ENCODE data around the gene LINGO3. TPM values are rescaled to one million over a fixed set of nuclear protein-coding genes. Genes with fewer than 3 reads are reported as not detected.

Gene LINGO3
- total RNA-seq, 2 experiments from 2014 or later, result not detected

GRCh38 chr19:2329501-2329916 lies 21.6 kb upstream of the LINGO3 start:
- CTCF ChIA-PET, result interaction anchor here (0.7 kb wide), 1 partner anchor 38 kb away, joined by 3 read pairs; no protein-coding TSS in a partner anchor
- no peak for DNase-seq
- H3K27ac Mint-ChIP-seq, result peak overlapping the region; percentile 69
- H3K36me3 Mint-ChIP-seq (ENCODE audit: low read depth), result peaks cover 23% of the 10 kb centered on the region
- peaks cover 76% of the 10 kb centered on the region for H3K4me1 Mint-ChIP-seq (ENCODE audit: low read depth)
- intact Hi-C loops (cut with micrococcal nuclease), result loop anchor here (5.0 kb wide), 3 partner anchors 42 to 177 kb away; partner anchors contain the start of gene AP3D1
- H3K9me3 Mint-ChIP-seq, result no peaks in the 10 kb centered on the region
- peak overlapping the region; percentile 87 for H3K4me3 Mint-ChIP-seq
- no peaks in the 10 kb centered on the region for H3K27me3 Mint-ChIP-seq (ENCODE audit: low read depth)

DNA sequence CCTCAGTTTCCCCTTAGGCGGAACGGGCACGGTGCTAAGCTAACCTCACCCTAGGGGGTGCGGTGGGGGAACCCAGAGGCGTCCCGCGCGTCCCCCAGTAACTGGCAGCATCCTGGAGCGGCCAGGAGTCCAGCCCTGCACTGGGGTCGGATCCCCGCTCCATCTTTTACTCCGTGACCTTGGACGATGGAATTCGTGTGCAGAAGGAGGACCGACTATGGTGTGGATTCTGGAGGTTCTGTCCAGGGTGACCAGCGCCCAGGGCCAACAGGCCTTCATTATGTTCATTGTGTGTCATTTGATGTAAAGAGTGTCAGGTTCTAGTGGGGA lies 21.2 kb upstream of the LINGO3 start:
- intact Hi-C loops (cut with micrococcal nuclease), result loop anchor here (5.0 kb wide), 3 partner anchors 42 to 177 kb away; partner anchors contain the start of gene AP3D1
- Mint-ChIP-seq H3K4me1 (ENCODE audit: low read depth) (peaks cover 76% of the 10 kb centered on the region), H3K9me3 (no peaks in the 10 kb centered on the region), H3K27me3 (ENCODE audit: low read depth) (no peaks in the 10 kb centered on the region), H3K27ac (peak overlapping the region; percentile 69), H3K36me3 (ENCODE audit: low read depth) (peaks cover 25% of the 10 kb centered on the region), H3K4me3 (peak overlapping the region; percentile 87)
- CTCF ChIA-PET, result no interaction called here
- DNase-seq, result no peak

- intact Hi-C loops (cut with micrococcal nuclease), result loop anchor here (1.0 to 5.0 kb wide), 5 partner anchors 41 to 176 kb away; partner anchors contain the start of genes AP3D1, PLEKHJ1 and SF3A2
- H3K36me3 Mint-ChIP-seq (ENCODE audit: low read depth), result peaks cover 27% of the 10 kb centered on the region
- peak within 1 kb of the TSS; percentile 96 for H3K4me3 Mint-ChIP-seq
- no peaks in the 10 kb centered on the region for H3K9me3 Mint-ChIP-seq
- H3K4me1 Mint-ChIP-seq (ENCODE audit: low read depth), result peaks cover 72% of the 10 kb centered on the region
- peak; percentile 92 for DNase-seq
- H3K27me3 Mint-ChIP-seq (ENCODE audit: low read depth), result no peaks in the 10 kb centered on the region
- peak within 1 kb of the TSS; percentile 94 for H3K27ac Mint-ChIP-seq
- CTCF ChIA-PET, result no interaction called here
These were observed 20.6 kb upstream of the LINGO3 start, which contains the start of the genes LSM7 and SPPL2B for GRCh38 chr19:2328401-2329148. Gene LSM7, minus strand, starts transcription at chr19:2328586. Its CDS starts 20 bp downstream, at chr19:2328566. Gene SPPL2B, plus strand, starts transcription at chr19:2328684. Its CDS starts 26 bp downstream, at chr19:2328710.

GRCh38 chr19:2327773-2328400 lies 19.9 kb upstream of the LINGO3 start:
- H3K4me1 Mint-ChIP-seq (ENCODE audit: low read depth), result peaks cover 69% of the 10 kb centered on the region
- H3K36me3 Mint-ChIP-seq (ENCODE audit: low read depth), result peaks cover 28% of the 10 kb centered on the region
- H3K9me3 Mint-ChIP-seq, result no peaks in the 10 kb centered on the region
- H3K27ac Mint-ChIP-seq, result peak overlapping the region; percentile 94
- CTCF ChIA-PET, result no interaction called here
- intact Hi-C loops (cut with micrococcal nuclease), result loop anchor here (1.0 to 5.0 kb wide), 6 partner anchors 41 to 286 kb away; partner anchors contain the start of genes AP3D1, PLEKHJ1 and SF3A2
- no peaks in the 10 kb centered on the region for H3K27me3 Mint-ChIP-seq (ENCODE audit: low read depth)
- peak; percentile 82 for DNase-seq
- peak overlapping the region; percentile 96 for H3K4me3 Mint-ChIP-seq

DNA sequence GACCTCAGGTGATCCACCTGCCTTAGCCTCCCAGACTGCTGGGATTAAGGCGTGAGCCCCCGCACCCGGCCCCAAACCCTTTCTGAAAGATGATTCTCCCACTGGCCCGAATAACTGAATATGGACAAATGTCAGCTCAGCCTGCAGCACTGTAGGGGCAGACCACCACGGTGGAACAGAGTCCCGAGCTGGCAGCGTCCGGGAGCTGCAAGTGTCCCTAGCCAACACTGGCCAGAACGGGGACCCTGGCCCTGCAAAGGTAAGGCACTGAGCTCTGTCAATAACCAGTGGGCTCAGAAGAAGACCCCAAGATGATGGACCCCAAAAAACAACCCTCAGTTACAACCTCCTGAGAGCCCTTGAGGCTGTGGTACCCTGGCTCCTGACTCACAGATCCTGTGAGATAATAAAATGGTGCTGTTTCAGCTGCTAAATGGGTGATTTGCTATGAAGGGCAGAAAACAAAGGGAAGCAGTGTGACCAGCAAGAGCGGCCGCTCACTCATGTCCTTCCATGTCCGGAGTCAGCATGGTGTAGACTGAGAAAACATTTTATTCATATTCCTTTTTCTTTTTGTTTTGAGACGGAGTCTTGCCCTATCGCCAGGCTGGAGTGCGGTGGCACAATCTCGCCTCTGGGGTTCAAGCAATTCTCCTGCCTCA lies 18.9 kb upstream of the LINGO3 start:
- H3K9me3 Mint-ChIP-seq, result no peaks in the 10 kb centered on the region
- CTCF ChIA-PET, result no interaction called here

DNA sequence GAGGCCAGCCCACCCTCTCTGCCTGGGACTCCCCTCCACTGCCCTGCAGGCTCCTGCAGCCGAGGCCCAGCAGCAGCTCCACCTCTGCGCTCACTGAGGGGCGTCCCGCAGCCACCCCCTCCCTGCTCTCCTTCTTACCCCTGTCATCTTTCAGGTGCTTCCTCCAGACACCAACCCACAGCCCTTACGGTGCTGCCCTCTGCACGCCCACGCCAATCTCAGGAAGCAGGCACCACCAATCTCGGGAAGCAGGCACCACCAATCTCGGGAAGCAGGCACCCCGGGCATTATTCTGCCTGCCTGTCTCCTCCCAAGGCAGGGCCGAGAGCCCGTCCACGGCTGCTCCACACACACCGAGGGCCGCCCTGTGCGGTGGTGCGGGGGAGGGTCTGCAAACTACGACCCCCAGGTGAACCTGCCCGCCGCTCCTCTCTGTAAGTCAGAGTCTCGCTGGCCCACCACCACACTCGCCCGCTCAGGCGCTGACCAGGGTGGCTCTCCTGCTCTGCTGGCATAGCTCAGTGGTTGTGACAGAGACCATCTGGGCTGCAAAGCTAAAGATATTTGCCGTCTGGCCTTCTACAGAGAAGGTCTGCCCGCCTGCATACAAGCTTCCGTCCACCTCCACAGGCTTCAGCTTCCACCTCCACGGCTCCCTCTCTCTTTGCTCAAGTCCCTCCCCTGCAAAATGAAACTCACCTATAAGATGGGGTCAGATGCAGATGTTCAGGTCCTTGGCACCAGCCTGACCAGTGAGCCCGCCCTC lies 17.5 kb upstream of the LINGO3 start:
- Mint-ChIP-seq H3K27ac (no peak overlapping the region), H3K36me3 (ENCODE audit: low read depth) (peaks cover 30% of the 10 kb centered on the region), H3K4me1 (ENCODE audit: low read depth) (peaks cover 46% of the 10 kb centered on the region), H3K27me3 (ENCODE audit: low read depth) (no peaks in the 10 kb centered on the region), H3K9me3 (no peaks in the 10 kb centered on the region), H3K4me3 (no peak overlapping the region)
- intact Hi-C loops (cut with micrococcal nuclease), result loop anchor here (5.0 kb wide), 3 partner anchors 38 to 173 kb away; partner anchors contain the start of gene AP3D1
- CTCF ChIA-PET, result no interaction called here
- DNase-seq, result no peak

More for the DNA sequence above, 18.9 kb upstream of the LINGO3 start:
- Mint-ChIP-seq H3K36me3 (ENCODE audit: low read depth) (peaks cover 30% of the 10 kb centered on the region), H3K27me3 (ENCODE audit: low read depth) (no peaks in the 10 kb centered on the region), H3K4me1 (ENCODE audit: low read depth) (peaks cover 60% of the 10 kb centered on the region), H3K27ac (peak overlapping the region; percentile 94), H3K4me3 (peak overlapping the region; percentile 96)
- intact Hi-C loops (cut with micrococcal nuclease), result loop anchor here (1.0 to 5.0 kb wide), 4 partner anchors 40 to 285 kb away; partner anchors contain the start of gene AP3D1
- no peak for DNase-seq

DNA sequence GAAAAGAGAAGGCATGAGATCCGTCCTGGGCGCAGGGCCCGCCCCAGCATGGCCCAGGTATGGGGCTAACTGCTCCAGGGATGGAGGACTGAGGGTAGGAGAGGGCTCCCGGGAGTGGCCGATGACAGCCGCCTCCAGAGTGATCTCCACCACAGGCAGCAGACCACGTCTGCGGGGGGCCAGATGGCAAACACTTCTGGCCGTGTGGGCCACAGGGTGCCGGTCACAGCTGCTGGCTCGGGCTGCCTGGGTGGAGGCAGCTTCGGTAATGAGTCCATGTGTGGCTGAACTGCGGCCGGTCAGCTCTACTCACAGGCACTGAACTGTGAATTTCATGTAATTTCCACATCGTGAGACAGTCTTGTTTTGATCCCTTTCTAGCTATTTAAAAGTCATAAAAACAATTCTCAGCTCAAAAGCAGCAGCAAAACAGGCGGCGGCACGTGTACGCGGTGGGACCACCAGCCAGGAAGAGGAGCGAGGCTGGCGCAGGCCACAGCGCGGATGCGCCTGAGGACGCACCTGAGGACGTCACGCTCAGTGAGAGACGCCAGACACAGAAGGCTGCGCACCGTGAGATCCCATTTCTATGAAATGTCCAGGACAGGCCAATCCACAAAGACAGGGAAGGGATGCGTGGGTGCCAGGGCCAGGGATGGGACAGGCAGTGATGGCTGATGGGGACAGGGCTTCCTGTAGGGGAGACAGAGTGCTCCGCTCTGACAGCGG lies 16.4 kb upstream of the LINGO3 start:
- Mint-ChIP-seq H3K9me3 (no peaks in the 10 kb centered on the region), H3K4me3 (no peak overlapping the region), H3K27me3 (ENCODE audit: low read depth) (no peaks in the 10 kb centered on the region), H3K27ac (no peak overlapping the region), H3K36me3 (ENCODE audit: low read depth) (peaks cover 28% of the 10 kb centered on the region), H3K4me1 (ENCODE audit: low read depth) (peaks cover 37% of the 10 kb centered on the region)
- no peak for DNase-seq
- CTCF ChIA-PET, result interaction anchor here (0.7 kb wide), 1 partner anchor 22 kb away, joined by 4 read pairs; no protein-coding TSS in a partner anchor
- intact Hi-C loops (cut with micrococcal nuclease), result no loop called here

GRCh38 chr19:2323707-2324106 lies 15.8 kb upstream of the LINGO3 start:
- intact Hi-C loops (cut with micrococcal nuclease), result no loop called here
- no peak overlapping the region for H3K27ac Mint-ChIP-seq
- H3K36me3 Mint-ChIP-seq (ENCODE audit: low read depth), result peaks cover 26% of the 10 kb centered on the region
- no peaks in the 10 kb centered on the region for H3K27me3 Mint-ChIP-seq (ENCODE audit: low read depth)
- peaks cover 34% of the 10 kb centered on the region for H3K4me1 Mint-ChIP-seq (ENCODE audit: low read depth)
- CTCF ChIA-PET, result interaction anchor here (0.7 kb wide), 1 partner anchor 21 kb away, joined by 4 read pairs; no protein-coding TSS in a partner anchor
- no peak overlapping the region for H3K4me3 Mint-ChIP-seq
- DNase-seq, result no peak
- no peaks in the 10 kb centered on the region for H3K9me3 Mint-ChIP-seq

- peaks cover 23% of the 10 kb centered on the region for H3K4me1 Mint-ChIP-seq (ENCODE audit: low read depth)
- no peak overlapping the region for H3K4me3 Mint-ChIP-seq
- CTCF ChIA-PET, result interaction anchor here (0.5 to 0.6 kb wide), 2 partner anchors 20 to 150 kb away, joined by 3 read pairs; no protein-coding TSS in a partner anchor
- H3K27ac Mint-ChIP-seq, result no peak overlapping the region
- intact Hi-C loops (cut with micrococcal nuclease), result no loop called here
- DNase-seq, result no peak
- H3K27me3 Mint-ChIP-seq (ENCODE audit: low read depth), result no peaks in the 10 kb centered on the region
- no peaks in the 10 kb centered on the region for H3K9me3 Mint-ChIP-seq
- peaks cover 18% of the 10 kb centered on the region for H3K36me3 Mint-ChIP-seq (ENCODE audit: low read depth)
These were observed 13.8 kb upstream of the LINGO3 start for GRCh38 chr19:2321565-2322283.

DNA sequence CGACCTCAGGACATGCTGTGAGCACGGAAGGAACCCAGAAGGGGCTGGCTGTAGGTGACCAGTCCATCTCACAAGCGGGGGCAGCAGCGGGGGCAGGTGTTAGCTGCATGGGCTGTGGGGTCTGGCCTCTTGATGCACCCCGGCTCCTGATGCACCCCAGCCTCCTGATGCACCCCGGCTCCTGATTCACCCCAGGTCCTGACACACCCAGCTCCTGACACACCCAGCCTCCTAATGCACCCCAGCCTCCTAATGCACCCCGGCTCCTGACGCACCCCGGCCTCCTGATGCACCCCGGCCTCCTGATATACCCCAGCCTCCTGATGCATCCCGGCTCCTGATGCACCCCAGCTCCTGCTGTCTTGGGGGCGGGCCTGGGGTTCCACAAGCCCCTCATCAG lies 13.0 kb upstream of the LINGO3 start:
- Mint-ChIP-seq H3K4me1 (ENCODE audit: low read depth) (peaks cover 15% of the 10 kb centered on the region), H3K27me3 (ENCODE audit: low read depth) (no peaks in the 10 kb centered on the region), H3K4me3 (no peak overlapping the region), H3K27ac (no peak overlapping the region), H3K36me3 (ENCODE audit: low read depth) (peaks cover 15% of the 10 kb centered on the region), H3K9me3 (peaks cover 1% of the 10 kb centered on the region)
- intact Hi-C loops (cut with micrococcal nuclease), result no loop called here
- CTCF ChIA-PET, result no interaction called here
- DNase-seq, result no peak

- CTCF ChIA-PET, result no interaction called here
- peaks cover 4% of the 10 kb centered on the region for H3K27me3 Mint-ChIP-seq (ENCODE audit: low read depth)
- H3K36me3 Mint-ChIP-seq (ENCODE audit: low read depth), result peaks cover 7% of the 10 kb centered on the region
- no peak overlapping the region for H3K4me3 Mint-ChIP-seq
- no peak for DNase-seq
- H3K27ac Mint-ChIP-seq, result no peak overlapping the region
- H3K9me3 Mint-ChIP-seq, result peaks cover 10% of the 10 kb centered on the region
- peaks cover 6% of the 10 kb centered on the region for H3K4me1 Mint-ChIP-seq (ENCODE audit: low read depth)
- intact Hi-C loops (cut with micrococcal nuclease), result no loop called here
These were observed 12.1 kb upstream of the LINGO3 start for GRCh38 chr19:2320049-2320448.
